ENCODE data around the gene PAQR5.

DNA sequence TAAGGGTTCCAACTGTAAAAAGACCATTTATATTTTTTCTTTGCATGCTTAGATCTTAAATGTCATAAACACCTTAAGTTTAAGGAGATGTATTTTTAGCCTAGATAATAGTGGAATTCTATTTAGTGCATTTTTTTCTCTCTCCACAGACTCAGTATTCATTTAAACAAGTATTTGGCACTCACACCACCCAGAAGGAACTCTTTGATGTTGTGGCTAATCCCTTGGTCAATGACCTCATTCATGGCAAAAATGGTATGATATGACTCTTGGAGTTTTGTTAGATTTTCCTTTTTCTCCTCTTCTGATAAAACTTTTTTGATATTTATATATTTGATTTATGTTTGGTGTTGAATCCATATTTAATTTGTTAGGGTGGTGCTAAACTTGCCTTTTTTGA is 122.8 kb downstream of the PAQR5 start:
- no peak for TF ChIP-seq CTCF (IDR thresholded peaks at IDR 0.05)
- TF ChIP-seq POLR2A (IDR thresholded peaks at IDR 0.05): no peak
